HepG2 (cell line): ENCODE results near the gene RAPGEF2. TPM values are rescaled to one million over a fixed set of nuclear protein-coding genes. Genes with fewer than 3 reads are reported as not detected.

Experiments
- ARID4A ChIP-seq: sonication (generic); formaldehyde crosslinking; IDR thresholded peaks from 2 replicates; pipeline ENCODE4 v1.5.0; 2020; ENCODE audit warnings: mild to moderate bottlenecking, missing genetic modification reagents, borderline replicate concordance
- CCDC6 ChIP-seq: sonication (generic); formaldehyde crosslinking; IDR thresholded peaks from 2 replicates; pipeline ENCODE4 v1.8.1; 2022; ENCODE audit warnings: mild to moderate bottlenecking, missing genetic modification reagents, moderate library complexity
- ETV5 ChIP-seq: IDR thresholded peaks from 2 replicates; pipeline ENCODE4 v1.6.1; 2018; ENCODE audit warnings: missing biosample characterization, missing genetic modification reagents, inconsistent platforms, borderline replicate concordance
- FLYWCH1 ChIP-seq: sonication (generic); formaldehyde crosslinking; IDR thresholded peaks from 2 replicates; pipeline ENCODE4 v1.8.1; 2023; ENCODE audit warnings: mild to moderate bottlenecking, missing genetic modification reagents
- FOXK2 ChIP-seq: fragments of 450-650 bp; IDR thresholded peaks from 2 replicates; pipeline ENCODE4 v1.6.1; 2016
- GLI4 ChIP-seq: sonication (generic); formaldehyde crosslinking; IDR thresholded peaks from 2 replicates; pipeline ENCODE4 v1.5.1; 2020; ENCODE audit warnings: missing genetic modification reagents, mild to moderate bottlenecking, moderate library complexity, borderline replicate concordance
- HMG20A ChIP-seq: IDR thresholded peaks from 2 replicates; pipeline ENCODE4 v1.6.1; 2016; ENCODE audit warnings: borderline replicate concordance
- KDM6A ChIP-seq: IDR thresholded peaks from 2 replicates; pipeline ENCODE4 v1.6.1; 2016; ENCODE audit warnings: low read depth
- MED1 ChIP-seq: sonication (generic); formaldehyde crosslinking; IDR thresholded peaks from 2 replicates; pipeline ENCODE4 v1.4.0; 2020; ENCODE audit warnings: missing genetic modification reagents
- ONECUT2 ChIP-seq: sonication (generic); formaldehyde crosslinking; IDR thresholded peaks from 2 replicates; pipeline ENCODE4 v1.4.0; 2020; ENCODE audit warnings: missing genetic modification reagents
- POLR2G ChIP-seq: fragments of 200-400 bp; formaldehyde crosslinking; IDR thresholded peaks from 2 replicates; pipeline ENCODE4 v1.6.1; 2018; ENCODE audit warnings: mild to moderate bottlenecking, low read depth, low read length, moderate library complexity
- SP4 ChIP-seq: sonication (generic); formaldehyde crosslinking; IDR thresholded peaks from 2 replicates; pipeline ENCODE4 v1.8.1; 2023; ENCODE audit warnings: mild to moderate bottlenecking, missing genetic modification reagents
- THAP11 ChIP-seq: IDR thresholded peaks from 2 replicates; pipeline ENCODE4 v1.6.1; 2016; ENCODE audit warnings: missing biosample characterization, missing genetic modification reagents
- YEATS4 ChIP-seq: sonication (generic); formaldehyde crosslinking; IDR thresholded peaks from 2 replicates; pipeline ENCODE4 v1.4.0; 2020; ENCODE audit warnings: missing genetic modification reagents, borderline replicate concordance
- ZFY ChIP-seq: sonication (generic); formaldehyde crosslinking; IDR thresholded peaks from 2 replicates; pipeline ENCODE4 v1.4.0; 2020; ENCODE audit warnings: missing genetic modification reagents
- ZNF101 ChIP-seq: sonication (generic); formaldehyde crosslinking; IDR thresholded peaks from 2 replicates; pipeline ENCODE4 v1.4.0; 2020; ENCODE audit warnings: mild to moderate bottlenecking, low read depth, missing genetic modification reagents, borderline replicate concordance
- ZNF160 ChIP-seq: sonication (generic); formaldehyde crosslinking; IDR thresholded peaks from 2 replicates; pipeline ENCODE4 v1.8.0; 2022; ENCODE audit warnings: mild to moderate bottlenecking, inconsistent platforms, missing genetic modification reagents
- ZNF337 ChIP-seq: sonication (generic); formaldehyde crosslinking; IDR thresholded peaks from 2 replicates; pipeline ENCODE4 v1.5.1; 2020; ENCODE audit warnings: missing genetic modification reagents, low read depth, mild to moderate bottlenecking, borderline replicate concordance
- ZNF460 ChIP-seq: sonication (generic); formaldehyde crosslinking; IDR thresholded peaks from 2 replicates; pipeline ENCODE4 v1.5.1; 2020; ENCODE audit warnings: missing genetic modification reagents, mild to moderate bottlenecking, borderline replicate concordance
- ZNF687 ChIP-seq: sonication (generic); formaldehyde crosslinking; IDR thresholded peaks from 2 replicates; pipeline ENCODE4 v1.5.1; 2020; ENCODE audit warnings: mild to moderate bottlenecking, missing genetic modification reagents, moderate library complexity
- ZNF776 ChIP-seq: sonication (generic); formaldehyde crosslinking; IDR thresholded peaks from 2 replicates; pipeline ENCODE4 v1.4.0; 2020; ENCODE audit warnings: mild to moderate bottlenecking, missing genetic modification reagents
- polyA plus RNA-seq, 8 experiments: library from polyadenylated mRNA; depleted of rRNA in 3 of 8; stranded (reverse) in 7 of 8; unstranded in 1 of 8; fragments of >200 nt; fragmentation: Illumina TruSeq in 4 of 8; extraction: Trizol in 4 of 8; gene quantifications; 2 replicates each; pipeline versions ENCODE4 v1.2.1 to v1.2.3, GENCODE V29; 2011 to 2016; ENCODE audit warnings: low read depth in 4 of 8, missing spikeins in 1 of 8, mixed read lengths in 1 of 8; ENCODE audit not compliant: insufficient read depth in 1 of 8
- total RNA-seq, 5 experiments: library from RNA; depleted of rRNA; stranded (reverse); fragments of >200 nt; fragmentation: Illumina TruSeq; extraction: Trizol; gene quantifications; 2 replicates each; pipeline ENCODE4 v1.2.3, GENCODE V29; 2016; ENCODE audit warnings: low read depth in 1 of 5
- TF ChIP-seq, protein P1 (sequence below): IDR thresholded peaks from 2 replicates; pipeline ENCODE4 v1.6.1; 2016; ENCODE audit warnings: missing compliant biosample characterization, missing genetic modification reagents, borderline replicate concordance

RAPGEF2 gene
- total and polyA plus RNA-seq, 2 of the 13 experiments (the other 11 are each of a cell fraction or from before 2014, with no cell fraction given), result 19.2 to 23.0 TPM

GRCh38 chr4:159102622-159103383 lies at the start of gene RAPGEF2 (continued):
- peak; percentile 69 for TF ChIP-seq ARID4A (CRISPR knock-in tag)
- TF ChIP-seq GLI4 (CRISPR knock-in tag), result no peak
- TF ChIP-seq ZNF776 (CRISPR knock-in tag), result no peak
- no peak for TF ChIP-seq THAP11
- no peak for TF ChIP-seq FLYWCH1 (CRISPR knock-in tag)
- no peak; the same call in 1 of the 2 replicates for TF ChIP-seq ETV5 (CRISPR knock-in tag)
- peak; percentile 68 for TF ChIP-seq ZNF687 (CRISPR knock-in tag)
- TF ChIP-seq ONECUT2, result no peak
- TF ChIP-seq ZNF101 (CRISPR knock-in tag), result no peak
- no peak for TF ChIP-seq ZNF160 (CRISPR knock-in tag)
- no peak for TF ChIP-seq HMG20A (CRISPR knock-in tag)
- peak; percentile 73 for TF ChIP-seq POLR2G
- TF ChIP-seq CCDC6 (CRISPR knock-in tag), result 0 out of 2 replicates have a peak, but pooled peaks have one; percentile 49
- TF ChIP-seq FOXK2, result no peak
- TF ChIP-seq KDM6A (CRISPR knock-in tag), result no peak
- TF ChIP-seq YEATS4 (CRISPR knock-in tag), result peak; percentile 44; the same call in 1 of the 2 replicates
- no peak for TF ChIP-seq MED1 (CRISPR knock-in tag)
- peak; percentile 64 for TF ChIP-seq ZFY (CRISPR knock-in tag)
- TF ChIP-seq ZNF460 (CRISPR knock-in tag), result no peak
- TF ChIP-seq, protein P1, sequence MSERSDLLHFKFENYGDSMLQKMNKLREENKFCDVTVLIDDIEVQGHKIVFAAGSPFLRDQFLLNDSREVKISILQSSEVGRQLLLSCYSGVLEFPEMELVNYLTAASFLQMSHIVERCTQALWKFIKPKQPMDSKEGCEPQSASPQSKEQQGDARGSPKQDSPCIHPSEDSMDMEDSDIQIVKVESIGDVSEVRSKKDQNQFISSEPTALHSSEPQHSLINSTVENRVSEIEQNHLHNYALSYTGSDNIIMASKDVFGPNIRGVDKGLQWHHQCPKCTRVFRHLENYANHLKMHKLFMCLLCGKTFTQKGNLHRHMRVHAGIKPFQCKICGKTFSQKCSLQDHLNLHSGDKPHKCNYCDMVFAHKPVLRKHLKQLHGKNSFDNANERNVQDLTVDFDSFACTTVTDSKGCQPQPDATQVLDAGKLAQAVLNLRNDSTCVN (CRISPR knock-in tag), result no peak
- peak; percentile 90 for TF ChIP-seq SP4 (CRISPR knock-in tag)
- TF ChIP-seq ZNF337 (CRISPR knock-in tag), result no peak
